Cardiac fibroblast (primary cell): ENCODE data around the gene MAN1A1.

Experiments used
- DNase-seq, 2 donors: peaks; one replicate each; pipeline versions ENCODE4 v3.0.0 to v3.0.0-alpha.2; 2010; ENCODE audit warnings: low read depth in 2 of 2
- H3K4me3 ChIP-seq, 2 donors: replicated peaks in 1 of 2; 1 replicate in 1 of 2; 2 replicates in 1 of 2; pipeline ENCODE4 v1.5.1; 2011; ENCODE audit warnings: low read depth in 2 of 2, low read length in 2 of 2, mild to moderate bottlenecking in 2 of 2, moderate library complexity in 1 of 2
- CTCF ChIP-seq: IDR thresholded peaks from one replicate; pipeline ENCODE4 v1.5.1; 2011; ENCODE audit warnings: low read depth, mild to moderate bottlenecking, low read length, inconsistent platforms

MAN1A1 gene

DNA sequence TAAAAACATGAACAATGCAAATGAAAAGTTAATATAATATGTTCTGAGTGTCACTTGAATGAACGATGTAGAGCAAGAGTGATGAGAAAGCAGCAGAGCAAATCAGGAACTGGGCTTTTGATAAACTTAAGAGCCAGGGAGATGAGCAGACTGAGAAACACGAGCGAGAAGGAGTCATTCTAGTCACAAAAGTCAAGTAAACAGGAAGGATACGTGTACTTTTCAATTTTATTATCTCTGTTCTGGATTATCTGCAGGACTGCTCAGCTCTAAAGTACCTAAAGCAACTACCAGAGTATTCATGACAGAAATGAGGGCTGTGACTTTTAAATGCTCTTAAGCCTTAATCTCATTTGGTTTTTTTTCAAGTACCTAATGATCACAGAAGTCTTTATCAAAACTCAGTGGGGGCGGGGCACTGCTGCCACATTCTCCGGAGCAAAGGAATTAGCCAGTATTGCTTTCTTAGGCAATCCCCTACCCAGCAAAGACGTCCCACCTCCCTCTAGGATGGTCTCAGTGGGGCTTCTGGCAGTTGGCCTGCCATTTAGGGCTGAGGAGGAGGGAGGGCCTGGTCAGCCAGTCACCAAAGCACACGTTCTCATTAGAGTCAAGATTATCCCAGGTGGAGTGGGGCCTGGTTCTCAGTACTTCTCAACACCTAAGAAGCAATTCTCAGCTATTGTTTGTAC is 8.6 kb downstream of the MAN1A1 start:
- DNase-seq, result no peak
- H3K4me3 ChIP-seq, result no peak overlapping the region
- no peak for TF ChIP-seq CTCF

GRCh38 chr6:119339941-119340456 is 9.6 kb downstream of the MAN1A1 start:
- DNase-seq, result no peak
- no peak overlapping the region for H3K4me3 ChIP-seq
- TF ChIP-seq CTCF, result no peak

GRCh38 chr6:119337762-119338161 is 11.8 kb downstream of the MAN1A1 start:
- no peak overlapping the region for H3K4me3 ChIP-seq
- TF ChIP-seq CTCF, result no peak
- no peak for DNase-seq

DNA sequence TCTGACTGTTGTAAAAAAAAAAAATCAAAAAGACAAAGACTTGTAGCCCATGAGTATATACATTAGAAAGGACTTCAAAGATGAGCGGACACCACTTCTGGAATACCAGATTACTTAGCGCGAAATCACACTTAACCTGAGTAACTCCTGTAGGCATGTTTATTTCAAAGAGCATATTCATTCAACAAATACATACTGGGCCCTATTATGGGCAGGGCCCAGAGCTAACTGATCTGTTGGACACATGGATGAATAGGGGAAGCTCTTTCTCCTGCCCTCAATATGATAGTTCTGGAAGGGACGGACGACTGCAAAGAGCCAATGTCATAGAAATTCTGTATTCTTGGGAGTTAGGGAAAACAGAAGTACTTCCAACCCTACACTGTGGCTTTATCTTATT is 12.3 kb downstream of the MAN1A1 start:
- TF ChIP-seq CTCF, result no peak
- no peak overlapping the region for H3K4me3 ChIP-seq
- no peak for DNase-seq

- H3K4me3 ChIP-seq, result no peak overlapping the region
- peak; percentile 34 to 76 for DNase-seq
- no peak for TF ChIP-seq CTCF
Observed at GRCh38 chr6:119334535-119335264, 14.9 kb downstream of the MAN1A1 start.

DNA sequence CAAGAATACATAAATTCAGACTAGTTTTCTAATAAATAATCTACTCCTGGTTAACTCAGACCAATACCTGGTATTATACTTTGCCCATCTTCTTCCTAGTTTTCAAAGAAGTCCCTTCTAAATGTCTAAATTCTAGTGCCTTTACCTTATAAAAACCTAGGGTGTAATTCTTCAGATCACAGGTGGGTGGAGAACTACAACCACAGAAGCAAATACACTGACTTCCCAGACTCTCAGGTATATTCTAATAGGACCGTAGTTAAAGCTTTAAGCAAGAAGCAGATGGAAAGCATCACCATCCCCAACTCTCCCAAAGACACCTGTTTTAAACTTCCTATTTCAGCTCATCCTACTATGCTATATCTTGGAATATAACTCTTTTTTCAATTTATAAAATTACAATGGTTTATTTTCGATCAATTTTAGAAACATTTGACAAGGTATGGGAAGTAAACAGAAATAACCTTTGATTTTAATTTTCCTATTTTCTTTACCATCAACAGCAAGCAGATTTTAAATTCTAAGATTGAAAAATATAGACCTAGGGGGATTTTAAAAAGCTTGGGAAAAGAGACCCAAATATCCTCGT is 15.8 kb downstream of the MAN1A1 start:
- no peak for DNase-seq
- peak; percentile 30 for TF ChIP-seq CTCF
- H3K4me3 ChIP-seq, result no peak overlapping the region
